HepG2 (cell line): Measurements from ENCODE around the gene HEMK1. TPM values are rescaled to one million over a fixed set of nuclear protein-coding genes. Genes with fewer than 3 reads are reported as not detected.

Source experiments
- ATAC-seq: fragments of 200-7000 bp; cut with Tn5 transposase; 3 replicates; pipeline ENCODE4 v1.9.1; 2020; ENCODE audit warnings: mild to moderate bottlenecking, moderate library complexity
- BruUV-seq: library from RNA; stranded (reverse); fragments of 400-500 nt; replicated peaks from 2 replicates; lab custom pipeline; 2021; lab: Mats Ljungman, UMichigan
- CTCF ChIA-PET: fragments of 300-600 bp; formaldehyde crosslinking; extraction: SDS; loops from one replicate; lab custom pipeline; 2021; ENCODE audit warnings: low total read pairs, inconsistent platforms, low intra/inter-chr PET ratio; lab: Yijun Ruan, JAX
- POLR2A ChIA-PET: fragments of 350-600 bp; sonication (Branson Sonifier 250); formaldehyde crosslinking; loops from one replicate; lab custom pipeline; 2020; ENCODE audit warnings: antibody characterized with exemption, inconsistent platforms; lab: Yijun Ruan, JAX
- DNase-seq: peaks from one replicate; pipeline ENCODE4 v3.0.0-alpha.2; 2015; ENCODE audit warnings: low spot score
- FAIRE-seq: peaks from 3 replicates; lab custom pipeline; 2011; peaks lifted over from hg19 to GRCh38; lab: Jason Lieb, UNC
- H2AFZ ChIP-seq: one replicate; pipeline ENCODE4 v1.6.1; 2011; ENCODE audit warnings: low read length, inconsistent platforms
- H3K27ac ChIP-seq: fragments of 300-600 bp; 3 replicates; pipeline ENCODE4 v1.8.0; 2011; ENCODE audit warnings: mixed run types, mild to moderate bottlenecking, mixed read lengths, low read length, inconsistent platforms; ENCODE audit not compliant: insufficient read depth; ENCODE audit errors: extremely low read length
- H3K27me3 ChIP-seq, 2 experiments: fragments of 200-600 bp in 1 of 2; 2 replicates in 1 of 2; 3 replicates in 1 of 2; pipeline versions ENCODE4 v1.6.0 to v1.8.0; 2011; ENCODE audit warnings: low read length in 2 of 2, mild to moderate bottlenecking in 2 of 2, moderate library complexity in 2 of 2, inconsistent platforms in 1 of 2; ENCODE audit not compliant: insufficient read depth in 2 of 2, control insufficient read depth in 1 of 2
- H3K36me3 ChIP-seq, 2 experiments: fragments of 200-600 bp in 1 of 2; replicated peaks in 1 of 2; 2 replicates in 1 of 2; 3 replicates in 1 of 2; pipeline versions ENCODE4 v1.5.1 to v1.8.0; 2011; ENCODE audit warnings: low read length in 2 of 2, inconsistent platforms in 1 of 2; ENCODE audit not compliant: insufficient read depth in 2 of 2, control insufficient read depth in 1 of 2
- H3K4me1 ChIP-seq: 2 replicates; pipeline ENCODE4 v1.5.1; 2012; ENCODE audit warnings: low read length, inconsistent platforms; ENCODE audit not compliant: insufficient read depth
- H3K4me2 ChIP-seq: 2 replicates; pipeline ENCODE4 v1.6.0; 2011; ENCODE audit warnings: low read depth, low read length, inconsistent platforms
- H3K4me3 ChIP-seq, 3 experiments: fragments of 200-600 bp in 1 of 3; sonication (generic), shearing (Covaris generic) in 1 of 3; replicated peaks in 1 of 3; 2 replicates each; pipeline ENCODE4 v1.5.1; 2011 to 2016; ENCODE audit warnings: low read length in 3 of 3, inconsistent platforms in 2 of 3, low read depth in 2 of 3, mild to moderate bottlenecking in 2 of 3, control low read depth in 1 of 3, mixed read lengths in 1 of 3; ENCODE audit not compliant: insufficient read depth in 1 of 3
- H3K79me2 ChIP-seq: one replicate; pipeline ENCODE4 v1.6.1; 2011; ENCODE audit warnings: low read length, inconsistent platforms; ENCODE audit not compliant: insufficient read depth
- H3K9ac ChIP-seq: 2 replicates; pipeline ENCODE4 v1.6.0; 2011; ENCODE audit warnings: mild to moderate bottlenecking, low read depth, low read length, inconsistent platforms; ENCODE audit not compliant: insufficient read depth
- H3K9me3 ChIP-seq: 2 replicates; pipeline ENCODE4 v1.5.1; 2012; ENCODE audit warnings: mild to moderate bottlenecking, low read length
- H4K20me1 ChIP-seq: 2 replicates; pipeline ENCODE4 v1.6.0; 2011; ENCODE audit warnings: inconsistent platforms, mild to moderate bottlenecking, low read length, moderate library complexity; ENCODE audit not compliant: insufficient read depth
- CAMTA2 ChIP-seq: sonication (generic); formaldehyde crosslinking; IDR thresholded peaks from 2 replicates; pipeline ENCODE4 v1.4.0; 2020; ENCODE audit warnings: mild to moderate bottlenecking, missing genetic modification reagents, borderline replicate concordance
- ETV5 ChIP-seq: IDR thresholded peaks from 2 replicates; pipeline ENCODE4 v1.6.1; 2018; ENCODE audit warnings: missing biosample characterization, missing genetic modification reagents, inconsistent platforms, borderline replicate concordance
- HOXD1 ChIP-seq: sonication (generic); formaldehyde crosslinking; IDR thresholded peaks from 2 replicates; pipeline ENCODE4 v1.5.0; 2020; ENCODE audit warnings: missing genetic modification reagents
- TP53 ChIP-seq: sonication (generic); formaldehyde crosslinking; conservative IDR thresholded peaks from 2 replicates; pipeline ENCODE4 v1.4.0; 2020; ENCODE audit warnings: missing genetic modification reagents
- ZNF343 ChIP-seq: sonication (generic); formaldehyde crosslinking; IDR thresholded peaks from 2 replicates; pipeline ENCODE4 v1.4.0; 2020; ENCODE audit warnings: mild to moderate bottlenecking, missing genetic modification reagents
- ZNF546 ChIP-seq: sonication (generic); formaldehyde crosslinking; conservative IDR thresholded peaks from 2 replicates; pipeline ENCODE4 v1.8.1; 2023; ENCODE audit warnings: mild to moderate bottlenecking, missing genetic modification reagents
- ZNF614 ChIP-seq: IDR thresholded peaks from 2 replicates; pipeline ENCODE4 v1.6.1; 2018; ENCODE audit warnings: missing biosample characterization, missing genetic modification reagents, inconsistent platforms, borderline replicate concordance
- ZNF772 ChIP-seq: sonication (generic); formaldehyde crosslinking; IDR thresholded peaks from 2 replicates; pipeline ENCODE4 v1.5.0; 2020; ENCODE audit warnings: mild to moderate bottlenecking, missing genetic modification reagents
- ZNF781 ChIP-seq: sonication (generic); formaldehyde crosslinking; IDR thresholded peaks from 2 replicates; pipeline ENCODE4 v1.5.1; 2020; ENCODE audit warnings: borderline replicate concordance, mild to moderate bottlenecking, missing genetic modification reagents; ENCODE audit errors: not compliant biosample characterization
- WGBS: methylation state at CpG from one replicate; pipeline ENCODE4 v1.1.6; 2017; ENCODE audit warnings: low lambda C conversion rate; 5-methylcytosine and 5-hydroxymethylcytosine counted together
- in situ Hi-C: cut with HindIII; loops from 2 replicates; pipeline ENCODE4 v1.10.0; 2017; ENCODE audit warnings: low pct_unique_long_range_greater_than_20kb; ENCODE audit not compliant: extremely low pct_ligation_motif_present
- intact Hi-C: fragments of 100-400 bp; cut with micrococcal nuclease; formaldehyde crosslinking; loops from one replicate; pipeline ENCODE4 v1.10.0; 2022; ENCODE audit not compliant: unreplicated experiment
- polyA plus RNA-seq, 8 experiments: library from polyadenylated mRNA; depleted of rRNA in 3 of 8; stranded (reverse) in 7 of 8; unstranded in 1 of 8; fragments of >200 nt; fragmentation: Illumina TruSeq in 4 of 8; extraction: Trizol in 4 of 8; gene quantifications; 2 replicates each; pipeline versions ENCODE4 v1.2.1 to v1.2.3, GENCODE V29; 2011 to 2016; ENCODE audit warnings: low read depth in 4 of 8, missing spikeins in 1 of 8, mixed read lengths in 1 of 8; ENCODE audit not compliant: insufficient read depth in 1 of 8
- total RNA-seq, 5 experiments: library from RNA; depleted of rRNA; stranded (reverse); fragments of >200 nt; fragmentation: Illumina TruSeq; extraction: Trizol; gene quantifications; 2 replicates each; pipeline ENCODE4 v1.2.3, GENCODE V29; 2016; ENCODE audit warnings: low read depth in 1 of 5
- TF ChIP-seq, protein P1 (sequence below): sonication (generic); formaldehyde crosslinking; IDR thresholded peaks from 2 replicates; pipeline ENCODE4; 2020; ENCODE audit warnings: missing genetic modification reagents, mild to moderate bottlenecking, borderline replicate concordance

HEMK1 gene
- total and polyA plus RNA-seq, 2 of the 13 experiments (the other 11 are each of a cell fraction or from before 2014, with no cell fraction given) = 9.8 to 12.6 TPM

DNA sequence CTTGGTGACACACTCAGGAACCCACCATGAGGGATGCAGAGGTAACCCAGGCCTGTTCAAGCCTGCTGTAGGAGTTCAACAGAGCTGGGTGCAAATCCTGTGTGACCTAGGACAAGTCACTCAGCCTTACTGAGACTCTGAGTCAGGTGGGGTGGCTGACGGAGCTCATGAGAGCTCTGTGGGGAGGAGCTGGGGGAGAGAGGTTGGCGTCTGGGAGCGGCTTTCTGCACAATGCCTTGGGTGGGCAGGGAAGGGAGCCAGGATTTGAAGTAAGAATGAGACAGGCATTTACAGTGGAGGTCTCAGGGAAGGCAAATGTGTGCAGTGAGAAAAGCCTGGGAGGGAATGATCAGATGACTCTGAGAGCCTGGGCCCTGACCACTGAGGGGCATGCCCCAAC lies 20.1 kb upstream of the HEMK1 start:
- WGBS = 20% methylated on average over 3 of the region's 3 CpGs
- no peaks in the 10 kb centered on the region for H3K79me2 ChIP-seq
- H3K27ac ChIP-seq = no peak overlapping the region
- H3K4me2 ChIP-seq = no peak overlapping the region
- POLR2A ChIA-PET = no interaction called here
- DNase-seq (no peak), ATAC-seq (no peak), FAIRE-seq (no peak)
- CTCF ChIA-PET = interaction anchor here (0.5 to 0.7 kb wide), 2 partner anchors 42 to 113 kb away, joined by 3 to 5 read pairs; no protein-coding TSS in a partner anchor
- H3K27me3 ChIP-seq = peaks cover 2 to 20% of the 10 kb centered on the region in 2 experiments; a peak in 2 of 5 replicates
- intact Hi-C loops (loop anchor here (10.0 kb wide), 1 partner anchor 204 kb away; the partner anchor contains the start of genes RASSF1 and ZMYND10), in situ Hi-C loops (loop anchor here (5.0 to 10.0 kb wide), 2 partner anchors 112 to 204 kb away; partner anchors contain the start of genes RASSF1 and ZMYND10)
- H2AFZ ChIP-seq = no peak overlapping the region
- H3K36me3 ChIP-seq = no peaks in the 10 kb centered on the region
- no peaks in the 10 kb centered on the region for H3K4me1 ChIP-seq
- H3K9ac ChIP-seq = no peak overlapping the region
- H3K9me3 ChIP-seq = no peaks in the 10 kb centered on the region
- H3K4me3 ChIP-seq = no peak overlapping the region
- H4K20me1 ChIP-seq = peaks cover 2% of the 10 kb centered on the region; the same call in 1 of the 2 replicates
- TF ChIP-seq ZNF772 (CRISPR knock-in tag) = no peak
- no peak for TF ChIP-seq ZNF343 (CRISPR knock-in tag)
- TF ChIP-seq CAMTA2 (CRISPR knock-in tag) = no peak
- no peak for TF ChIP-seq TP53
- no peak for TF ChIP-seq ZNF781
- no peak for TF ChIP-seq ZNF546 (CRISPR knock-in tag)
- TF ChIP-seq ZNF614 (CRISPR knock-in tag) = no peak
- TF ChIP-seq, protein P1, sequence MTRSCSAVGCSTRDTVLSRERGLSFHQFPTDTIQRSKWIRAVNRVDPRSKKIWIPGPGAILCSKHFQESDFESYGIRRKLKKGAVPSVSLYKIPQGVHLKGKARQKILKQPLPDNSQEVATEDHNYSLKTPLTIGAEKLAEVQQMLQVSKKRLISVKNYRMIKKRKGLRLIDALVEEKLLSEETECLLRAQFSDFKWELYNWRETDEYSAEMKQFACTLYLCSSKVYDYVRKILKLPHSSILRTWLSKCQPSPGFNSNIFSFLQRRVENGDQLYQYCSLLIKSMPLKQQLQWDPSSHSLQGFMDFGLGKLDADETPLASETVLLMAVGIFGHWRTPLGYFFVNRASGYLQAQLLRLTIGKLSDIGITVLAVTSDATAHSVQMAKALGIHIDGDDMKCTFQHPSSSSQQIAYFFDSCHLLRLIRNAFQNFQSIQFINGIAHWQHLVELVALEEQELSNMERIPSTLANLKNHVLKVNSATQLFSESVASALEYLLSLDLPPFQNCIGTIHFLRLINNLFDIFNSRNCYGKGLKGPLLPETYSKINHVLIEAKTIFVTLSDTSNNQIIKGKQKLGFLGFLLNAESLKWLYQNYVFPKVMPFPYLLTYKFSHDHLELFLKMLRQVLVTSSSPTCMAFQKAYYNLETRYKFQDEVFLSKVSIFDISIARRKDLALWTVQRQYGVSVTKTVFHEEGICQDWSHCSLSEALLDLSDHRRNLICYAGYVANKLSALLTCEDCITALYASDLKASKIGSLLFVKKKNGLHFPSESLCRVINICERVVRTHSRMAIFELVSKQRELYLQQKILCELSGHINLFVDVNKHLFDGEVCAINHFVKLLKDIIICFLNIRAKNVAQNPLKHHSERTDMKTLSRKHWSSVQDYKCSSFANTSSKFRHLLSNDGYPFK = no peak
- no peak for TF ChIP-seq ETV5 (CRISPR knock-in tag)
- no peak for TF ChIP-seq HOXD1
- TF ChIP-seq, all 625 proteins: peak for 0
- BruUV-seq = no TSS peak
